ENCODE measurements around the gene RAB3GAP1.

The RAB3GAP1 gene

GRCh38 chr2:135187270-135187669, 135.2 kb downstream of the RAB3GAP1 start:
- Histone ChIP-seq H3K4me1 (ENCODE audit: control insufficient read depth, insufficient read depth, low read length) (no peaks in the 10 kb centered on the region), H3K9me3 (ENCODE audit: control insufficient read depth, low read length) (no peaks in the 10 kb centered on the region), H3K27me3 (replicated peaks; ENCODE audit: control insufficient read depth, insufficient read depth, low read length) (no peaks in the 10 kb centered on the region), H3K4me3 (ENCODE audit: low read length) (no peak overlapping the region), H3K36me3 (ENCODE audit: control insufficient read depth, insufficient read depth, low read length, severe bottlenecking) (no peaks in the 10 kb centered on the region), H3K9ac (ENCODE audit: low read length) (no peak overlapping the region)
- DNase-seq (ENCODE audit: low read depth): no peak

DNA sequence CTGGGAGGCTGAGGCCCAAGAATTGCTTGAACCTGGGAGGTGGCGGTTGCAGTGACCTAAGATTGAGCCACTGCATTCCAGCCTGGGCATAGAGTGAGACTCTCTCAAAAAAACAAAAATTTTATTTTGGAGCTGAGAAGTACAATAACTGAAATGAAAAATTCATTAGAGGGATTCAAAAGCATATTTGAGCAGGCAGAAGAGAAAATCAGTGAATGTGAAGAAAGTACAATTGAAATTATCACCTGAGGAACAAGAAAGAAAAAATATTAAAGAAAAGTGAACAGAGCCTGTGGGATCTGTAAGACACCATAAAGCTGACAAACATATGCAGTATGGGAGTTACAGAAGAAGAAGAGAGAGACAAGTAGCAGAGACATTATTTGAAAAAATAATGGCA, 137.1 kb downstream of the RAB3GAP1 start:
- Histone ChIP-seq H3K9me3 (ENCODE audit: control insufficient read depth, low read length) (no peaks in the 10 kb centered on the region), H3K27me3 (replicated peaks; ENCODE audit: control insufficient read depth, insufficient read depth, low read length) (no peaks in the 10 kb centered on the region), H3K9ac (ENCODE audit: low read length) (no peak overlapping the region), H3K36me3 (ENCODE audit: control insufficient read depth, insufficient read depth, low read length, severe bottlenecking) (no peaks in the 10 kb centered on the region), H3K4me3 (ENCODE audit: low read length) (no peak overlapping the region), H3K4me1 (ENCODE audit: control insufficient read depth, insufficient read depth, low read length) (no peaks in the 10 kb centered on the region)
- DNase-seq (ENCODE audit: low read depth): no peak

GRCh38 chr2:135190799-135191198, 138.7 kb downstream of the RAB3GAP1 start:
- no peak overlapping the region for H3K9ac ChIP-seq (ENCODE audit: low read length)
- DNase-seq (ENCODE audit: low read depth): no peak
- H3K4me3 ChIP-seq (ENCODE audit: low read length): no peak overlapping the region
- no peaks in the 10 kb centered on the region for H3K4me1 ChIP-seq (ENCODE audit: control insufficient read depth, insufficient read depth, low read length)
- no peaks in the 10 kb centered on the region for H3K27me3 ChIP-seq (replicated peaks; ENCODE audit: control insufficient read depth, insufficient read depth, low read length)
- H3K9me3 ChIP-seq (ENCODE audit: control insufficient read depth, low read length): no peaks in the 10 kb centered on the region
- no peaks in the 10 kb centered on the region for H3K36me3 ChIP-seq (ENCODE audit: control insufficient read depth, insufficient read depth, low read length, severe bottlenecking)

- Histone ChIP-seq H3K27me3 (replicated peaks; ENCODE audit: control insufficient read depth, insufficient read depth, low read length) (no peaks in the 10 kb centered on the region), H3K9me3 (ENCODE audit: control insufficient read depth, low read length) (no peaks in the 10 kb centered on the region), H3K4me3 (ENCODE audit: low read length) (no peak overlapping the region), H3K9ac (ENCODE audit: low read length) (no peak overlapping the region), H3K4me1 (ENCODE audit: control insufficient read depth, insufficient read depth, low read length) (no peaks in the 10 kb centered on the region), H3K36me3 (ENCODE audit: control insufficient read depth, insufficient read depth, low read length, severe bottlenecking) (no peaks in the 10 kb centered on the region)
- no peak for DNase-seq (ENCODE audit: low read depth)
These were observed 146.4 kb downstream of the RAB3GAP1 start for GRCh38 chr2:135198481-135198880.

- Histone ChIP-seq H3K4me3 (ENCODE audit: low read length) (no peak overlapping the region), H3K9ac (ENCODE audit: low read length) (no peak overlapping the region), H3K36me3 (ENCODE audit: control insufficient read depth, insufficient read depth, low read length, severe bottlenecking) (no peaks in the 10 kb centered on the region), H3K9me3 (ENCODE audit: control insufficient read depth, low read length) (no peaks in the 10 kb centered on the region), H3K27me3 (replicated peaks; ENCODE audit: control insufficient read depth, insufficient read depth, low read length) (no peaks in the 10 kb centered on the region), H3K4me1 (ENCODE audit: control insufficient read depth, insufficient read depth, low read length) (no peaks in the 10 kb centered on the region)
- peak; percentile 61 for DNase-seq (ENCODE audit: low read depth)
These were observed 150.7 kb downstream of the RAB3GAP1 start for GRCh38 chr2:135202751-135203150.

DNA sequence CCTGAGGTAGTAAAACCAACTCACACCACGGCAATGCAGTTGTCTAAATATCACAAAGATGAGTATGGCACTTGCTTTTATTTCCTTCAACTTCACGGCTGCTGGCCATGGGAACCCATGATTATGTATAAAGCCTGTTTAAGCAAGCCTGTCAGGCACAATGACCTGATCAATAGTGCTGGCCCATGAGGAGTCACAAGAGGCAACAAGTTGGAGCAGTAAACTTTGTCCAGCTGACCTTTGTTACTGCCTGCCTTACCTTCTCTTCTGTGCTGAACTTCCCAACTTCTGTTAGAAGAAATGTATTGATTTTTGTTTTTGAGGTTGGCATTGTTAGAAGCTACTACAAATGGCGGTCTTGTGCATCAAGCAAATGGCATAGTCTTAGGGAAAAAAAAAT, 151.9 kb downstream of the RAB3GAP1 start:
- no peaks in the 10 kb centered on the region for H3K27me3 ChIP-seq (replicated peaks; ENCODE audit: control insufficient read depth, insufficient read depth, low read length)
- H3K36me3 ChIP-seq (ENCODE audit: control insufficient read depth, insufficient read depth, low read length, severe bottlenecking): no peaks in the 10 kb centered on the region
- H3K4me1 ChIP-seq (ENCODE audit: control insufficient read depth, insufficient read depth, low read length): no peaks in the 10 kb centered on the region
- H3K9ac ChIP-seq (ENCODE audit: low read length): no peak overlapping the region
- DNase-seq (ENCODE audit: low read depth): no peak
- no peaks in the 10 kb centered on the region for H3K9me3 ChIP-seq (ENCODE audit: control insufficient read depth, low read length)
- H3K4me3 ChIP-seq (ENCODE audit: low read length): no peak overlapping the region

GRCh38 chr2:135208016-135208415, 155.9 kb downstream of the RAB3GAP1 start:
- no peaks in the 10 kb centered on the region for H3K9me3 ChIP-seq (ENCODE audit: control insufficient read depth, low read length)
- H3K36me3 ChIP-seq (ENCODE audit: control insufficient read depth, insufficient read depth, low read length, severe bottlenecking): no peaks in the 10 kb centered on the region
- no peak for DNase-seq (ENCODE audit: low read depth)
- H3K4me1 ChIP-seq (ENCODE audit: control insufficient read depth, insufficient read depth, low read length): no peaks in the 10 kb centered on the region
- H3K9ac ChIP-seq (ENCODE audit: low read length): no peak overlapping the region
- no peak overlapping the region for H3K4me3 ChIP-seq (ENCODE audit: low read length)
- H3K27me3 ChIP-seq (replicated peaks; ENCODE audit: control insufficient read depth, insufficient read depth, low read length): no peaks in the 10 kb centered on the region

- Histone ChIP-seq H3K36me3 (ENCODE audit: control insufficient read depth, insufficient read depth, low read length, severe bottlenecking) (no peaks in the 10 kb centered on the region), H3K4me1 (ENCODE audit: control insufficient read depth, insufficient read depth, low read length) (no peaks in the 10 kb centered on the region)
- no peak for DNase-seq (ENCODE audit: low read depth)
These were observed 160.7 kb downstream of the RAB3GAP1 start for GRCh38 chr2:135212757-135213156.

DNA sequence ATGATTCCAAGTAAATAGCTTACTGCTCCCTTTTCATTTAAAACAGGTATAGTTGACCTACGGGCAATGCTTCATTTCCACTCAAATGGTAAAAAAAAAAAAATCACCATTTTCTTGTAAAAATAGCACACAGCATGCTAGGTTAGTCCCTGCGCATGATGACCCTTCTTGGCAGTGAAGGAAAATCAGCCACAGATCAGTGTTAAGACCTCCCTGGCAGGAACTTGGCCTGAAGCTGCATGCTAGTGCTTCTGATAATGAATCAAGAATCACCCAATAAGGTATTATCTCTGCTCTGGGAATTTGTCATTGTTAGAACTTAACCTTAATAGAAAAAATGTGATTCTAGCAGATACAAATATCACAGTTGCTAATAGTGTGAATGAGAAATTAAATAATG, 166.3 kb downstream of the RAB3GAP1 start:
- no peak for DNase-seq (ENCODE audit: low read depth)
- Histone ChIP-seq H3K4me1 (ENCODE audit: control insufficient read depth, insufficient read depth, low read length) (no peaks in the 10 kb centered on the region), H3K9me3 (ENCODE audit: control insufficient read depth, low read length) (no peaks in the 10 kb centered on the region), H3K9ac (ENCODE audit: low read length) (no peak overlapping the region), H3K36me3 (ENCODE audit: control insufficient read depth, insufficient read depth, low read length, severe bottlenecking) (no peaks in the 10 kb centered on the region), H3K27me3 (replicated peaks; ENCODE audit: control insufficient read depth, insufficient read depth, low read length) (no peaks in the 10 kb centered on the region), H3K4me3 (ENCODE audit: low read length) (no peak overlapping the region)

More at GRCh38 chr2:135212757-135213156, 160.7 kb downstream of the RAB3GAP1 start:
- no peak overlapping the region for H3K4me3 ChIP-seq (ENCODE audit: low read length)
- no peaks in the 10 kb centered on the region for H3K27me3 ChIP-seq (replicated peaks; ENCODE audit: control insufficient read depth, insufficient read depth, low read length)
- H3K9me3 ChIP-seq (ENCODE audit: control insufficient read depth, low read length): no peaks in the 10 kb centered on the region
- H3K9ac ChIP-seq (ENCODE audit: low read length): no peak overlapping the region

- no peak for DNase-seq (ENCODE audit: low read depth)
- Histone ChIP-seq H3K27me3 (replicated peaks; ENCODE audit: control insufficient read depth, insufficient read depth, low read length) (no peaks in the 10 kb centered on the region), H3K4me3 (ENCODE audit: low read length) (no peak overlapping the region), H3K36me3 (ENCODE audit: control insufficient read depth, insufficient read depth, low read length, severe bottlenecking) (no peaks in the 10 kb centered on the region), H3K9ac (ENCODE audit: low read length) (no peak overlapping the region), H3K4me1 (ENCODE audit: control insufficient read depth, insufficient read depth, low read length) (no peaks in the 10 kb centered on the region), H3K9me3 (ENCODE audit: control insufficient read depth, low read length) (no peaks in the 10 kb centered on the region)
These were observed 167.1 kb downstream of the RAB3GAP1 start for GRCh38 chr2:135219226-135219625.
